Measurements from ENCODE around the gene PSD2. TPM values are rescaled to one million over a fixed set of nuclear protein-coding genes. Genes with fewer than 3 reads are reported as not detected.

Gene PSD2
- total RNA-seq, 1 experiment from 2014 or later = 0.22 TPM

DNA sequence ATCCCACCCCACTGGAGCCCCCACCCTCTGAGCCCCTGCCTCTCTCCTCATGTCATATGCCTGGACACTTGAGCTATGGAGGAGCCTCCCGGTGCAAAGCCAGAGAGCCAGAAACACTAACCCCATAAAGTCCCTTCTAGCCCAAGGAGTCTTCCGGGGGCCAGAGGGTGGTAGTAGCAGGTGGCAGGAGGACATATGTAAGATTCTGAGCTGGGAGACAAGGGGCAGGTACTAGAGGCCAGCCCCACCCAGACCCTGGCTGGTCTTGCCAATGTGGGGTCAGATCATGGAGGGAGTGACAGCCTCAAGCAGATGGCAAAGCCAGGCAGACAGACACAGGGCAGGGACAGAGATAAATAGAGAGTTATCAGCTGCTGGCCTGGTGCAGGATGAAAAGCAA, 63.4 kb downstream of the PSD2 start:
- H3K23ac ChIP-seq (ENCODE audit: insufficient read length, low read depth, low read length) = no peak overlapping the region
- no peak overlapping the region for H3K4ac ChIP-seq (ENCODE audit: low read depth, low read length)
- no peak overlapping the region for H2BK12ac ChIP-seq (ENCODE audit: insufficient read length, low read depth, low read length)
- no peak for DNase-seq
- no peaks in the 10 kb centered on the region for H3K9me3 ChIP-seq (ENCODE audit: control insufficient read depth, low read depth, low read length)
- H3K27me3 ChIP-seq (ENCODE audit: insufficient read depth, low read length) = no peaks in the 10 kb centered on the region
- peaks cover 5 to 10% of the 10 kb centered on the region in 2 experiments for H3K4me1 Mint-ChIP-seq
- H3K27me3 Mint-ChIP-seq (ENCODE audit: low read depth) = peaks cover 27% of the 10 kb centered on the region
- no peak overlapping the region for H3K18ac ChIP-seq (ENCODE audit: insufficient read length, low read depth, low read length)
- no CpG with 5 or more reads among the region's 2 CpGs for WGBS (ENCODE audit: extremely low coverage, insufficient read length, low lambda C conversion rate)
- H4K5ac ChIP-seq (ENCODE audit: insufficient read length, low read depth, low read length) = no peak overlapping the region
- H2BK120ac ChIP-seq (ENCODE audit: low read depth, low read length, poor library complexity, severe bottlenecking) = no peak overlapping the region
- H4K20me1 ChIP-seq (ENCODE audit: control insufficient read depth, insufficient read depth, insufficient read length) = no peaks in the 10 kb centered on the region
- no peaks in the 10 kb centered on the region for H3K36me3 Mint-ChIP-seq (ENCODE audit: insufficient read depth in 1 of 3, low read depth in 3 of 3)
- H3T11ph ChIP-seq (ENCODE audit: low read length) = no peak overlapping the region
- H2BK5ac ChIP-seq (ENCODE audit: insufficient read length, low read length) = no peak overlapping the region
- H3K4me2 ChIP-seq (ENCODE audit: insufficient read depth, insufficient read length, low read length) = no peak overlapping the region
- no peak overlapping the region for H2BK20ac ChIP-seq (ENCODE audit: low read depth, low read length, poor library complexity, severe bottlenecking)
- H2AFZ ChIP-seq (ENCODE audit: low read length) = no peak overlapping the region
- no peaks in the 10 kb centered on the region for H3K9me3 Mint-ChIP-seq
- H3K23me2 ChIP-seq (ENCODE audit: insufficient read length, low read depth, low read length, poor library complexity, severe bottlenecking) = no peaks in the 10 kb centered on the region
- no peak overlapping the region for H4K8ac ChIP-seq (replicated peaks; ENCODE audit: insufficient read length, low read depth, low read length)
- TF ChIP-seq, protein P1, sequence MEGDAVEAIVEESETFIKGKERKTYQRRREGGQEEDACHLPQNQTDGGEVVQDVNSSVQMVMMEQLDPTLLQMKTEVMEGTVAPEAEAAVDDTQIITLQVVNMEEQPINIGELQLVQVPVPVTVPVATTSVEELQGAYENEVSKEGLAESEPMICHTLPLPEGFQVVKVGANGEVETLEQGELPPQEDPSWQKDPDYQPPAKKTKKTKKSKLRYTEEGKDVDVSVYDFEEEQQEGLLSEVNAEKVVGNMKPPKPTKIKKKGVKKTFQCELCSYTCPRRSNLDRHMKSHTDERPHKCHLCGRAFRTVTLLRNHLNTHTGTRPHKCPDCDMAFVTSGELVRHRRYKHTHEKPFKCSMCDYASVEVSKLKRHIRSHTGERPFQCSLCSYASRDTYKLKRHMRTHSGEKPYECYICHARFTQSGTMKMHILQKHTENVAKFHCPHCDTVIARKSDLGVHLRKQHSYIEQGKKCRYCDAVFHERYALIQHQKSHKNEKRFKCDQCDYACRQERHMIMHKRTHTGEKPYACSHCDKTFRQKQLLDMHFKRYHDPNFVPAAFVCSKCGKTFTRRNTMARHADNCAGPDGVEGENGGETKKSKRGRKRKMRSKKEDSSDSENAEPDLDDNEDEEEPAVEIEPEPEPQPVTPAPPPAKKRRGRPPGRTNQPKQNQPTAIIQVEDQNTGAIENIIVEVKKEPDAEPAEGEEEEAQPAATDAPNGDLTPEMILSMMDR (conservative IDR thresholded peaks at IDR 0.05) = no peak
- no peaks in the 10 kb centered on the region for H3K4me1 ChIP-seq (ENCODE audit: insufficient read depth, low read length)
- no peak overlapping the region for H3K56ac ChIP-seq (ENCODE audit: insufficient read length, low read depth, low read length)
- no peak overlapping the region for H3K14ac ChIP-seq (ENCODE audit: insufficient read depth, low read length)
- H3K9ac ChIP-seq (ENCODE audit: extremely low read depth, insufficient read length, low read length) = no peak overlapping the region
- H3K79me2 ChIP-seq (ENCODE audit: insufficient read depth, low read length) = no peaks in the 10 kb centered on the region
- no peak overlapping the region for H3K4me3 Mint-ChIP-seq
- H2AK5ac ChIP-seq (ENCODE audit: insufficient read length, low read length) = no peak overlapping the region
- H3K27ac ChIP-seq (ENCODE audit: insufficient read length, low read depth, low read length) = no peak overlapping the region
- no peaks in the 10 kb centered on the region for H3K79me1 ChIP-seq (ENCODE audit: insufficient read depth, low read depth, low read length, poor library complexity, severe bottlenecking)
- no peak overlapping the region for H3K27ac Mint-ChIP-seq
- H2BK15ac ChIP-seq (ENCODE audit: low read depth, low read length) = no peak overlapping the region
- H4K91ac ChIP-seq (ENCODE audit: insufficient read length, low read depth, low read length) = no peak overlapping the region

Data from H9 (cell line).